Epithelial cell of esophagus (primary cell): Measurements from ENCODE around the gene CCNF.

ENCODE experiments used
- DNase-seq: peaks from one replicate; pipeline ENCODE4 v3.0.0; 2010; ENCODE audit warnings: low read depth
- H3K4me3 ChIP-seq: 2 replicates; pipeline ENCODE4 v1.5.1; 2011; ENCODE audit warnings: mild to moderate bottlenecking, low read length, control low read depth
- TF ChIP-seq, protein P1 (sequence below): IDR thresholded peaks from 2 replicates; pipeline ENCODE4 v1.5.1; 2011; ENCODE audit warnings: low read depth, mild to moderate bottlenecking, low read length, control low read depth, inconsistent platforms; ENCODE audit not compliant: insufficient read depth; ENCODE audit errors: missing control alignments

The CCNF gene

DNA sequence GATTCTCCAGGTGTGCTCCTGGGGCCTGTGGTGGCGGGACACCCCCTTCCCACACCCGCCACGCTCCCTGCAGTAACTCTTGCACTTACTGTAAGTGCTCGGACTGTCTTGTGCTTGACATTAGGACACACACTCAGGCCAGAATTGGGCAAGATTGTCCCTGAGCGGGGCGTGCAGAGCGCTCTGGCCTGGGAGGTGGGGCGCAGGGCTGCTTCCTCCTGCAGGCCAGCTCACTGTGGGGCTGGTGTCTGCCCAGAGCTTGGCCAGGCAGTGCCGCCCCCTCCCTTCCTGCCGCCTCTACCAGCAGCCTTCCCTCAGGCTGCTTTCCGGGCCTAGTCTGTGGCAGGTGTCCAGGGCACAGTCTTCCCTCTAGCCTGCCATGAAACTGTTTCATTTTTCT lies 78.4 kb downstream of the CCNF start:
- DNase-seq: no peak
- TF ChIP-seq, protein P1, sequence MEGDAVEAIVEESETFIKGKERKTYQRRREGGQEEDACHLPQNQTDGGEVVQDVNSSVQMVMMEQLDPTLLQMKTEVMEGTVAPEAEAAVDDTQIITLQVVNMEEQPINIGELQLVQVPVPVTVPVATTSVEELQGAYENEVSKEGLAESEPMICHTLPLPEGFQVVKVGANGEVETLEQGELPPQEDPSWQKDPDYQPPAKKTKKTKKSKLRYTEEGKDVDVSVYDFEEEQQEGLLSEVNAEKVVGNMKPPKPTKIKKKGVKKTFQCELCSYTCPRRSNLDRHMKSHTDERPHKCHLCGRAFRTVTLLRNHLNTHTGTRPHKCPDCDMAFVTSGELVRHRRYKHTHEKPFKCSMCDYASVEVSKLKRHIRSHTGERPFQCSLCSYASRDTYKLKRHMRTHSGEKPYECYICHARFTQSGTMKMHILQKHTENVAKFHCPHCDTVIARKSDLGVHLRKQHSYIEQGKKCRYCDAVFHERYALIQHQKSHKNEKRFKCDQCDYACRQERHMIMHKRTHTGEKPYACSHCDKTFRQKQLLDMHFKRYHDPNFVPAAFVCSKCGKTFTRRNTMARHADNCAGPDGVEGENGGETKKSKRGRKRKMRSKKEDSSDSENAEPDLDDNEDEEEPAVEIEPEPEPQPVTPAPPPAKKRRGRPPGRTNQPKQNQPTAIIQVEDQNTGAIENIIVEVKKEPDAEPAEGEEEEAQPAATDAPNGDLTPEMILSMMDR: no peak
- no peak overlapping the region for H3K4me3 ChIP-seq
